GM10248 (cell line): ENCODE data around the gene CETP.
"Not testable (repeated sequence)": the region's sequence is repeated elsewhere in the genome, so short reads cannot be mapped to it uniquely, and the experiment has no call there.

Source experiments
- CTCF ChIA-PET: fragments of 300-600 bp; sonication (Branson Sonifier 250); formaldehyde crosslinking; extraction: SDS; loops from one replicate; lab custom pipeline; 2021; ENCODE audit warnings: antibody characterized with exemption; lab: Yijun Ruan, JAX
- POLR2A ChIA-PET: fragments of 350-650 bp; sonication (Branson Sonifier 250); formaldehyde crosslinking; extraction: SDS; loops from one replicate; lab custom pipeline; 2020; ENCODE audit warnings: antibody characterized with exemption; lab: Yijun Ruan, JAX
- DNase-seq: peaks from one replicate; pipeline ENCODE4 v3.0.0; 2012; ENCODE audit errors: extremely low spot score
- TF ChIP-seq, protein P1 (sequence below): IDR thresholded peaks from 2 replicates; pipeline ENCODE4 v1.5.1; 2012; ENCODE audit warnings: mild to moderate bottlenecking, low read depth; ENCODE audit errors: extremely low read depth, missing control alignments, control extremely low read depth

CETP gene

DNA sequence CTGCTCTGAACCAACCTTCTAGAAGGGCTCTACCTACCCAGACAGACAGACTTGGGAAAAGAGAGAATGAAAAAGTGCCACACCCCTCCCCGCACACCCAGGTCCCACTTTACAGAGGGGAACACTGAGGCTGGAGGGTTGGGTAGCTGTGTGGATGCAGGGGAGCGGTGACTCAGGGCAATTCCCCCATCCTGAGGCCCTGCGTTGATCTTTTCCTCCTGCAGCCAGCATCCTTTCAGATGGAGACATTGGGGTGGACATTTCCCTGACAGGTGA is 10.0 kb downstream of the CETP start:
- TF ChIP-seq, protein P1, sequence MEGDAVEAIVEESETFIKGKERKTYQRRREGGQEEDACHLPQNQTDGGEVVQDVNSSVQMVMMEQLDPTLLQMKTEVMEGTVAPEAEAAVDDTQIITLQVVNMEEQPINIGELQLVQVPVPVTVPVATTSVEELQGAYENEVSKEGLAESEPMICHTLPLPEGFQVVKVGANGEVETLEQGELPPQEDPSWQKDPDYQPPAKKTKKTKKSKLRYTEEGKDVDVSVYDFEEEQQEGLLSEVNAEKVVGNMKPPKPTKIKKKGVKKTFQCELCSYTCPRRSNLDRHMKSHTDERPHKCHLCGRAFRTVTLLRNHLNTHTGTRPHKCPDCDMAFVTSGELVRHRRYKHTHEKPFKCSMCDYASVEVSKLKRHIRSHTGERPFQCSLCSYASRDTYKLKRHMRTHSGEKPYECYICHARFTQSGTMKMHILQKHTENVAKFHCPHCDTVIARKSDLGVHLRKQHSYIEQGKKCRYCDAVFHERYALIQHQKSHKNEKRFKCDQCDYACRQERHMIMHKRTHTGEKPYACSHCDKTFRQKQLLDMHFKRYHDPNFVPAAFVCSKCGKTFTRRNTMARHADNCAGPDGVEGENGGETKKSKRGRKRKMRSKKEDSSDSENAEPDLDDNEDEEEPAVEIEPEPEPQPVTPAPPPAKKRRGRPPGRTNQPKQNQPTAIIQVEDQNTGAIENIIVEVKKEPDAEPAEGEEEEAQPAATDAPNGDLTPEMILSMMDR, result no peak
- CTCF ChIA-PET, result interaction anchor here (0.7 to 20.3 kb wide), 8 partner anchors 5 to 111 kb away, joined by 3 to 376 read pairs (median 7); partner anchors contain the start of genes CETP and NLRC5
- POLR2A ChIA-PET, result interaction anchor here (1.3 kb wide), 2 partner anchors 11 to 16 kb away, joined by 3 to 4 read pairs; no protein-coding TSS in a partner anchor
- DNase-seq, result no peak

DNA sequence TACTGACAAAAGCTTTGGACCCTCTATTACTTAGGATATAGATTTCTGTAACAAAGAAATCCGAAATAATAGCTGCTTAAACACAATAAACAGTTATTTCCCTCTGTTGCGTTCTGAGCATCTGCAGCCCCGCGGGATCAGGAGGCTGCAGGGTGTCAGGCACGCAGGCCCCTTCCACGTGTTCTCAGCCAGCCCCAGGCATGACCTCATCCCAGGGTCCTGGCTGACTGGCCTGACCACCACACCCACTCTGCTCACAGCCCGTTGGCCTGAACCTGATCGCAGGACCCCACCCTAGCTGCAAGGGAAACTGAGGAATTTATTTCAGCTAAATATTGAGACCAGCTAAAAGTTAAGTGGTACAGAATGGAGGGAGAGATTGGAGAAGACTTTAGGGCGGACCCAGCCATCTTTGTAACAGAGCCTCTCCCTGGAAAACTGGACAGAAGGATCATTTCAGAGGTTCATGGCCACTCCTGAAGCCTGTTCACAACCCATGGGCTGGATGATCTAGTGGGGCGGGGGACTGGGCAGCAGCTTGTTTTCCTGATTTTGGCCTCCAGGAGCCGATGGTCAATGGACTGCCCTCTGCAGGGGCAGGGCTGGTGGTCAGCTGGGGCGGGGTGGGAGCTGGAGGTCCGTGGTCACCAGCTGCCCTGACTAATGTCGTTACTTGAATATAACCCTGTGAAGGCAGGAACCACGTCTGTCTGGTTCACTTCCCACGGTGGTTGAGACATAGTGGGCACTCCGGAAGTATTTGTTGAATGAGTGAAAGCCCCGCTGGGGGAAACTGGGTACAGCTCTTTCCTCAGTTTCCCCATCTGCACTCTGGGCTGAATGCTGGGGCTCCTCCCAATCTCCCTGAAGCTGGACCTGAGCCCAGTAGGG is 10.9 kb downstream of the CETP start:
- CTCF ChIA-PET, result interaction anchor here (0.6 to 20.3 kb wide), 9 partner anchors 6 to 112 kb away, joined by 3 to 376 read pairs (median 6); partner anchors contain the start of genes CETP and NLRC5
- DNase-seq, result no peak
- TF ChIP-seq, protein P1, result no peak
- POLR2A ChIA-PET, result interaction anchor here (1.3 kb wide), 1 partner anchor 16 kb away, joined by 3 read pairs; no protein-coding TSS in a partner anchor

DNA sequence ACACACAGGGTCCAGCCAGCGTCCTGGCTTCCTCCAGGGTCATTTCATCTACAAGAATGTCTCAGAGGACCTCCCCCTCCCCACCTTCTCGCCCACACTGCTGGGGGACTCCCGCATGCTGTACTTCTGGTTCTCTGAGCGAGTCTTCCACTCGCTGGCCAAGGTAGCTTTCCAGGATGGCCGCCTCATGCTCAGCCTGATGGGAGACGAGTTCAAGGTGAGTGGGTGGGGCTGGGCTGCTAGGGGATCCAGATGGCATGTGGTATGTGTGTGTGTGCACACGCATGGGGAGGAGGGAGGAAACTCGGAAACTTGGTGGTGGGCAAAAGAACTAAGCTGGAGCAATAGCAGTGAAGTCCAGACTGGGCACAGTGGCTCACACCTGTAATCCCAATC is 11.5 kb downstream of the CETP start:
- CTCF ChIA-PET, result interaction anchor here (0.6 to 20.3 kb wide), 8 partner anchors 7 to 111 kb away, joined by 3 to 376 read pairs (median 19); partner anchors contain the start of genes CETP and NLRC5
- POLR2A ChIA-PET, result no interaction called here
- TF ChIP-seq, protein P1, result no peak
- no peak for DNase-seq

DNA sequence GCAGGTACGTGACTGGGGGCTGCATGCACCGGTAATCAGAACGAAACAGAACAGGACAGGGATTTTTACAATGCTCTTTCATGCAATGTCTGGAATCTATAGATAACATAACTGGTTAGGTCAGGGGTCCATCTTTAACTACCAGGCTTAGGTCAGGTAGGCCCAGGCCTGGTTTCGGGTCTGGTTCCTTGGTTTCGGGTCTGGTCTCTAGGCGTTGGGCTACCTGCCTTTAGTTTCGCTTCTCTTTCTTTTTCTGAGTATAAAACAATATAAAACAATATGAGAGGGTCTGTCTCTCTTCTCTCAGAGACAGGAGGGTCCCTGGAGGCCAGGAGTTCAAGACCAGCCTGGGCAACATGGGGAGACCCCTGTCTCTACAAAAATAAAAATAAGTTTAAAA is 12.1 kb downstream of the CETP start:
- ChIA-PET CTCF (interaction anchor here (1.1 to 20.3 kb wide), 5 partner anchors 7 to 115 kb away, joined by 3 to 376 read pairs (median 30); partner anchors contain the start of gene CETP), POLR2A (interaction anchor here (0.5 to 0.7 kb wide), 2 partner anchors 16 to 18 kb away, joined by 3 read pairs; partner anchors contain the start of gene NLRC5)
- DNase-seq, result not testable (repeated sequence)

DNA sequence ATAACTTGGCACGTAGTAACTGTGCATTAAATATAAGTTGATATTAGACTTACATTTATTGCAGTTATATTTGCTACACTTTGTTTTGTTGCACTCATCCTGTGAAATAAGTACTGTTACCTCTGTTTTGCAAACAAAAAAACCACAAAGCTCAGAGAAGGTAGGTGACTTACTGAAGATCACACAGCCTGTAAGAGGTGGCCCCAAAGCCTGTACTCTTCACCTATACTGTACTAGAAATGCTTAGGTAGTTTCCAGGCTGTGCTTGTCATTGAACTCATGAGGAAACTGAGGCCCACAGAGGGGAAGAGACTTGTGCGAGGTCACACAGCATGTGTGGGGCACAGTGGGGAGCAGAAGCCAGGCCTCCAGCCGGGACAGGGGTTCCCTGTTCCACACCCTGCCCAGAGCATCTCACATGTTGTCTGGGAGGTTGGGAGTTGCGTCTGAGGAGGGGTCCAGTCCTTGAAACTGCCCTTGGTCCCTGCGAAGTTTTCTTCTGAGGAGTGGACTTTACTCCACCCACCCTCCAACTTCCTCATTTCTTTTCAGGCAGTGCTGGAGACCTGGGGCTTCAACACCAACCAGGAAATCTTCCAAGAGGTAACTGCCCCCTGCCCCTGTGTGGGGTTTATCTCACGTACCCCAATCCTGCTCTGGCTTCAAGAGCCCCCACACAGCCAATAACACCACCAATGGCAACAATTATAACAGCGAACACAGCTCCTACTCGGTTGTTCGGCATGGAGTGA is 13.0 kb downstream of the CETP start:
- ChIA-PET POLR2A (interaction anchor here (0.7 kb wide), 2 partner anchors 15 to 29 kb away, joined by 3 read pairs; partner anchors contain the start of gene NLRC5), CTCF (interaction anchor here (1.1 to 20.3 kb wide), 5 partner anchors 8 to 116 kb away, joined by 3 to 376 read pairs (median 30); partner anchors contain the start of gene CETP)
- DNase-seq, result no peak
- TF ChIP-seq, protein P1, result no peak

DNA sequence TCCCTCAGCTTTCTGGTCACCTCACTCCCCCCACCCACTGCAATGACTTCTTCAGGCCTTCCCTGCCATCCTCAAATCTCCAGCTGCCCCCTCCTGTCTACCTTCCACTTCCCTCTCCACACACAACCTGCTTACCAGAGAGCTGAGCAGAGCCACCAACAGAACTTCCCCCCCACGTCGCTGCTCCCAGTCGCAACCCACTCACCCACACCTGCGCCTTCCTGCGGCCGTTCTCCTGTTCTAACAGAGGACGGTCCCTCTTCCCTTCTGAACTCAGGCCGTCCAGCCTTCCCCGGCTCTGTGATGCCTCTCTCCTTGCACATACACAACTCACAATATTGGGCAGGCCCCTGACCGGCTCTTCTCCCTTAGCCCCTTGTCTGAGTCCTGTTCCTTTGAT is 14.0 kb downstream of the CETP start:
- POLR2A ChIA-PET, result no interaction called here
- DNase-seq, result no peak
- CTCF ChIA-PET, result interaction anchor here (1.3 to 20.3 kb wide), 4 partner anchors 9 to 70 kb away, joined by 6 to 376 read pairs (median 20); partner anchors contain the start of gene CETP
- TF ChIP-seq, protein P1, result no peak
